ENCODE results near the gene DAO. TPM values are rescaled to one million over a fixed set of nuclear protein-coding genes. Genes with fewer than 3 reads are reported as not detected.
A peak's percentile ranks its signal among the peaks of the same experiment; 100 is the strongest.

The DAO gene
- polyA plus RNA-seq, 1 of the 3 experiments (the other 2 are of a cell fraction), result not detected

- TF ChIP-seq TEAD4 (IDR thresholded peaks at IDR 0.05; ENCODE audit: borderline replicate concordance, insufficient read depth) (no peak), TCF12 (IDR thresholded peaks at IDR 0.05) (no peak), RCOR1 (IDR thresholded peaks at IDR 0.05; ENCODE audit: low read length) (no peak), SIN3A (IDR thresholded peaks at IDR 0.05; ENCODE audit: borderline replicate concordance, low read depth, low read length) (no peak), RFX5 (IDR thresholded peaks at IDR 0.05; ENCODE audit: low read length) (no peak), SMC3 (IDR thresholded peaks at IDR 0.05; ENCODE audit: low read depth, low read length) (no peak), NFIC (IDR thresholded peaks at IDR 0.05; ENCODE audit: borderline replicate concordance) (no peak), USF1 (IDR thresholded peaks at IDR 0.05; ENCODE audit: borderline replicate concordance, low read depth) (no peak), IRF3 (IDR thresholded peaks at IDR 0.05; ENCODE audit: low read depth, low read length) (no peak), JUND (IDR thresholded peaks at IDR 0.05) (no peak), YY1 (IDR thresholded peaks at IDR 0.05; ENCODE audit: low read depth) (no peak), EZH2phosphoT487 (IDR thresholded peaks at IDR 0.05; ENCODE audit: borderline replicate concordance, low read depth) (no peak), FOXJ3 (CRISPR knock-in tag; IDR thresholded peaks at IDR 0.05) (no peak), EP300 (IDR thresholded peaks at IDR 0.05; ENCODE audit: borderline replicate concordance in 1 of 2, low read depth in 1 of 2, low read length in 1 of 2) (no peak), ZBTB33 (IDR thresholded peaks at IDR 0.05; ENCODE audit: borderline replicate concordance, low read depth) (no peak)
- Histone ChIP-seq H3K79me2 (ENCODE audit: insufficient read depth) (peaks cover 66% of the 10 kb centered on the region), H3K4me1 (ENCODE audit: control insufficient read depth in 1 of 2, insufficient read depth in 2 of 2, low read depth in 1 of 2, low read length in 1 of 2) (peaks cover 30 to 32% of the 10 kb centered on the region in 2 experiments)
Measured at GRCh38 chr12:108855284-108856169, 24.4 kb upstream of the DAO start.

More at GRCh38 chr12:108855284-108856169, 24.4 kb upstream of the DAO start:
- H3K9me3 ChIP-seq, result no peaks in the 10 kb centered on the region
- H2AFZ ChIP-seq (ENCODE audit: low read depth), result no peak overlapping the region
- peak overlapping the region; percentile 81 to 84 for H3K4me3 ChIP-seq (ENCODE audit: low read depth in 2 of 2, low read length in 1 of 2)
- peak overlapping the region; percentile 96 for H3K9ac ChIP-seq
- H3K36me3 ChIP-seq (replicated peaks in 1 of 2; ENCODE audit: control insufficient read depth in 1 of 2, insufficient read depth in 2 of 2, low read length in 1 of 2), result peaks cover 0 to 28% of the 10 kb centered on the region in 2 experiments
- 84% methylated on average over 11 of the region's 12 CpGs for WGBS (ENCODE audit: low lambda C conversion rate)
- ChIA-PET POLR2A (no interaction called here), CTCF (interaction anchor here (1.0 kb wide), 1 partner anchor 29 kb away, joined by 3 read pairs; no protein-coding TSS in a partner anchor)
- no peaks in the 10 kb centered on the region for H3K27me3 ChIP-seq (ENCODE audit: insufficient read depth)
- H3K4me2 ChIP-seq, result peak overlapping the region; percentile 94
- H3K9me2 ChIP-seq, result no peaks in the 10 kb centered on the region
- no peak for DNase-seq
- H3K27ac ChIP-seq (ENCODE audit: low read depth in 2 of 2, low read length in 1 of 2), result peak overlapping the region; percentile 67 to 99
- H3F3A ChIP-seq (replicated peaks; ENCODE audit: insufficient read depth), result peaks cover 42% of the 10 kb centered on the region
- no peaks in the 10 kb centered on the region for H4K20me1 ChIP-seq (ENCODE audit: insufficient read depth)
